ES-I3 (cell line): ENCODE measurements around the gene HSH2D.

Source experiments
- H3K36me3 ChIP-seq: 2 replicates; pipeline ENCODE4 v1.6.1; 2013; ENCODE audit warnings: mild to moderate bottlenecking, low read length, control low read depth, moderate library complexity; ENCODE audit not compliant: insufficient read depth
- H3K4me1 ChIP-seq: 2 replicates; pipeline ENCODE4 v1.6.1; 2013; ENCODE audit warnings: mild to moderate bottlenecking, control low read depth, low read length; ENCODE audit not compliant: insufficient read depth
- H3K9ac ChIP-seq: 2 replicates; pipeline ENCODE4 v1.6.1; 2013; ENCODE audit warnings: low read depth, mild to moderate bottlenecking, low read length, moderate library complexity
- H3K9me3 ChIP-seq: 2 replicates; pipeline ENCODE4 v1.6.1; 2013; ENCODE audit warnings: mild to moderate bottlenecking, low read length, moderate library complexity; ENCODE audit not compliant: control insufficient read depth, insufficient read depth

Gene HSH2D

GRCh38 chr19:16134510-16134909 is 9.0 kb upstream of the HSH2D start:
- Histone ChIP-seq H3K9ac (no peak overlapping the region), H3K9me3 (no peaks in the 10 kb centered on the region), H3K36me3 (peaks cover 12% of the 10 kb centered on the region), H3K4me1 (peaks cover 8% of the 10 kb centered on the region)

DNA sequence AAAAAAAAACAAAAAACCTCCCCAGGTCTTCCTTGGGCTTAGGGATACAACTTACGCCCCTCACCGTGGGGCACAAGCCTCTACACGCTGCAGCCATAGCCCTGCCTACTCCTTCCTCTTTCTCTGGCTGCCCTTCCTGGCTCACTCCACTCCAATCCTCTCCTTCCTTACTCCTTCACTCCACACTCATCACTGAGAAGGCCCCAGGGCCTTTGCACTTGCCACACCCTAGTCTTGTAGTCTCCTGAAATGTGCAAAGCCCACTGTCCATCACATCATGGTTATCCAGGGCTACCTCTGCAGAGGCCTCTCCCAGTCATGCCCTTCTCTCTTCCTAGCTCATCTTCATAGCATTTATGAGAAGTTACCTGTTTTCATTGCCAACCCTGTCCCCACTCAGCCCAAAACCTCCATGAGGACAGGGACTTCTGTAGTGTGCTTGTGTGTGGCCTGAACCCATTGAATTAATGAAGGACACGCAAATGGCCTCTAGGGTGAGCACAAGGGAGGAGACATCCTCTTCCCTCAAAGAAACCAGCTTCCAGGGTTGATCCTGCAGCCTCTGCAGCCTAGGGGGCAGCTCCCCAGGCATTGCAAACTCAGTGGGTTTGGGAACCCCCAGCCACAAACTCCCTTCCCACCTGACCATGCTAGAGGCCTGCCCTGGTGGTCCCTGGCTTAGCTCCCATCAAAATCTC is 7.9 kb upstream of the HSH2D start:
- H3K36me3 ChIP-seq: peaks cover 7% of the 10 kb centered on the region; the same call in 1 of the 2 replicates
- peaks cover 8% of the 10 kb centered on the region for H3K4me1 ChIP-seq
- H3K9ac ChIP-seq: no peak overlapping the region
- H3K9me3 ChIP-seq: no peaks in the 10 kb centered on the region

DNA sequence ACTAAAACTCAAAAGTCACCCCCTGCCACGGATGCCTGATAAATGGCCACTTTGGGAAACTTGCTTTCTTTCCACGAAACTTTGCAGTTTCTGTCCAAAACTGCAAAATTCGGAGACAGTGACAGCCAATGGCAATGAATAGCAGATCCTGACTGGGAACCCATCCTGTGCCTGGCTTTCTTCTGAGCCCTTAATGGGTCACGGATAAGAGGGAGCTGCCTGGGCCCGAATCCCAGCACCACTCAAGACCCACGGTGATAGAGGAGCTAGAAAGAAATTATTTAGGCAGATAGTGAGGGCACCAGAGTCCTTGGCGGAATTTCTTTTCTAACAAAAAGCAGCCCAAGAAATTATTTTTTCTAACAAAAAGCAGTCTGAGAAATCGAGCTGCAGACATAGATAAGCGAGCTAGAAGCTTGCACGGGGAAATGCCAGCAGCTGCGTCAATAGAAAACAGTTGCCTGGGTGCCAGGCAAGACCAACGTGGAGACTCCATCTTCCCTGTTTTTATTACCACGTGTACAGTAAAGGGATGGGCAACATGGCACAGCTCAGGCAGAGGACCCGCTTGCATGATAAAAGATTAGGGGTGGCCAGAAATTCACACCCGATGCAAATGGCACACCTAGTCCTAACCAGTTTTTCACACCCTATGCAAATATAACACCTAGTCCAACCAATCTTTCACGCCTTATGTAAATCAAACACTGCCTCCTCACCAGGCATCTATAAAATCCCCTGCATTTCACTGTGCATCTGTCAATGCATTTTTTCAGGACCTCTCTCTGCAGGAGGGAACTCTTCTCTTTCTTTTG is 7.1 kb upstream of the HSH2D start:
- peaks cover 8% of the 10 kb centered on the region for H3K4me1 ChIP-seq
- H3K9ac ChIP-seq: no peak overlapping the region
- no peaks in the 10 kb centered on the region for H3K9me3 ChIP-seq
- peaks cover 7% of the 10 kb centered on the region; the same call in 1 of the 2 replicates for H3K36me3 ChIP-seq

GRCh38 chr19:16139752-16140151 is 3.7 kb upstream of the HSH2D start:
- Histone ChIP-seq H3K4me1 (peaks cover 10% of the 10 kb centered on the region), H3K9me3 (no peaks in the 10 kb centered on the region), H3K9ac (no peak overlapping the region), H3K36me3 (no peaks in the 10 kb centered on the region)

- Histone ChIP-seq H3K4me1 (peaks cover 10% of the 10 kb centered on the region), H3K9me3 (no peaks in the 10 kb centered on the region), H3K36me3 (no peaks in the 10 kb centered on the region), H3K9ac (no peak overlapping the region)
Measured at GRCh38 chr19:16141043-16141442, 2.4 kb upstream of the HSH2D start.

DNA sequence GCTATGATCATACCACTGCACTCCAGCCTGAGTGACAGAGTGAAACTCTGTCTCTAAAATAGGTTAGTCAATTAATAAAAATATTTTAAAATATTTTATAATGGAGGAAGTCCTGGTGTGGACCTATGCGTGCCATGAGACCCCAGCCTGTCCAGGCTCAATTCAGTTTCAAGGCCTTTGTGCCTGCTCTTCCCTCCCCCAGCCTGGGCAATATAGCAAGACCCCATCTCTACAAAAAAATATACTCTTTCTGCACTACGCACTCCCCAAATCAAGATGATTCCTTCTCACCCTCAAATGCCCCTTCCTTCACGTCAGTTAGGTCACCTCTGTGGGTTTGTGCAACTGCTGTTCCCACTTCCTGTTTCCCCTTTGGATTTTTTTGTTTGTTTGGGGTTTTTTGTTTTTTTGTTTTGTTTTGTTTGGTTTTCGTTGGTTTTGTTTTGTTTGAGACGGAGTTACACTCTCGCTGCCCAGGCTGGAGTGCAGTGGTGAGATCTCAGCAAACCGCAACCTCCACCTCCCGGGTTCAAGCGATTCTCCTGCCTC is 1.4 kb upstream of the HSH2D start:
- no peaks in the 10 kb centered on the region for H3K36me3 ChIP-seq
- H3K9me3 ChIP-seq: no peaks in the 10 kb centered on the region
- no peak overlapping the region for H3K9ac ChIP-seq
- H3K4me1 ChIP-seq: peaks cover 2% of the 10 kb centered on the region; the same call in 1 of the 2 replicates

DNA sequence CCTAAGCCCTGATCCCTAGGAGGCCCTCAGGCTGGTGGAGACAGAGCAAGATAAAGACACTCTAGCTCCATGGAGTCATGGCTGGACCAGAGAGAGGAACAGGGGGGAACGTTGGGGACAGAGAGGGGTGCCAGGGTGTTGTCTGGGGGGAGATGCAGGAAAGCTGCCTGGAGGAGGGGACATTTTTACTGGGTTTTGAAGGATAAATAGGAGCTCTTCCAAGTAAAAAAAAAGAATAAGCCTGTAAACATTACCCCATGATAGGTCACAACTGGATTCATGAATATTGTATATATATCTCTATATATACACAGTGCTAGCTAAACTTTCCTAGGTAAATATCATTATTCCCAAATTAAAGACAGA is 714 bp downstream of the HSH2D start:
- no peak overlapping the region for H3K9ac ChIP-seq
- H3K36me3 ChIP-seq: no peaks in the 10 kb centered on the region
- peaks cover 2% of the 10 kb centered on the region; the same call in 1 of the 2 replicates for H3K4me1 ChIP-seq
- H3K9me3 ChIP-seq: no peaks in the 10 kb centered on the region

GRCh38 chr19:16146112-16146511 is 2.6 kb downstream of the HSH2D start:
- Histone ChIP-seq H3K4me1 (peaks cover 2% of the 10 kb centered on the region; the same call in 1 of the 2 replicates), H3K9ac (no peak overlapping the region)

DNA sequence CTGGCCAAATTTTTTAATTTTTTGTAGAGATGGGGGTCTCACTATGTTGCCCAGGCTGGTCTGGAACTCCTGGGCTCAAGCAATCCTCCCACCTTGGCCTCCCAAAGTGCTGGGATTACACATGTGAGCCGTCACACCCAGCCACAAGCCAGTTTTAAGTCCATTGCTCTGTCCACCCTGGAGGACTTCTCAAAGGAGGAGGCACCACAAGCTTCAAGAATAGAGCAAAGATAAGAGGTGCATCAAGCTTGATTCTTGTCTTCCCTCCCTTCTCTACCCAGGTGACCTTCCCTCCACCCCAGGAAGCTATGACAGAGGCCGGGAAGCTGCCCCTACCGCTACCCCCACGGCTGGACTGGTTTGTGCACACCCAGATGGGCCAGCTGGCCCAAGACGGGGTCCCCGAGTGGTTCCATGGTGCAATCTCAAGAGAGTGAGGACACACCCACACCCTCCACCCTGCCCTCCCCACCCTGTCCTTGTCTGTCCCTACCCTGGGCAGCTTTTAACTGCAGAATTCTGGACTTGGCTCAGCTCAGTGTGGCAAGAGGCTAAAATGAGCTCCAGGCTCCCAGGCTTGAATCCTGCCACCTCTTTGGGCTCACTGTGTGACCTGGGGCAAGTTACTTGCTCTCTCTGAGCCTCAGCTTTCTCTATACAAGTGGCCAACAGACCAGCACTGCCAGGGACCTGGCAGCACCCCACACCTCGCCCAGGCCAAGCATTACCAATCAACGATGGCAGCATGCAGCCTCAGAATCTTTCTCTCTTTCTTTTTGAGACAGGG is 5.2 kb downstream of the HSH2D start:
- Histone ChIP-seq H3K4me1 (no peaks in the 10 kb centered on the region; the same call in 1 of the 2 replicates), H3K36me3 (no peaks in the 10 kb centered on the region), H3K9ac (no peak overlapping the region), H3K9me3 (no peaks in the 10 kb centered on the region)

More at GRCh38 chr19:16146112-16146511, 2.6 kb downstream of the HSH2D start:
- Histone ChIP-seq H3K36me3 (no peaks in the 10 kb centered on the region), H3K9me3 (no peaks in the 10 kb centered on the region)

DNA sequence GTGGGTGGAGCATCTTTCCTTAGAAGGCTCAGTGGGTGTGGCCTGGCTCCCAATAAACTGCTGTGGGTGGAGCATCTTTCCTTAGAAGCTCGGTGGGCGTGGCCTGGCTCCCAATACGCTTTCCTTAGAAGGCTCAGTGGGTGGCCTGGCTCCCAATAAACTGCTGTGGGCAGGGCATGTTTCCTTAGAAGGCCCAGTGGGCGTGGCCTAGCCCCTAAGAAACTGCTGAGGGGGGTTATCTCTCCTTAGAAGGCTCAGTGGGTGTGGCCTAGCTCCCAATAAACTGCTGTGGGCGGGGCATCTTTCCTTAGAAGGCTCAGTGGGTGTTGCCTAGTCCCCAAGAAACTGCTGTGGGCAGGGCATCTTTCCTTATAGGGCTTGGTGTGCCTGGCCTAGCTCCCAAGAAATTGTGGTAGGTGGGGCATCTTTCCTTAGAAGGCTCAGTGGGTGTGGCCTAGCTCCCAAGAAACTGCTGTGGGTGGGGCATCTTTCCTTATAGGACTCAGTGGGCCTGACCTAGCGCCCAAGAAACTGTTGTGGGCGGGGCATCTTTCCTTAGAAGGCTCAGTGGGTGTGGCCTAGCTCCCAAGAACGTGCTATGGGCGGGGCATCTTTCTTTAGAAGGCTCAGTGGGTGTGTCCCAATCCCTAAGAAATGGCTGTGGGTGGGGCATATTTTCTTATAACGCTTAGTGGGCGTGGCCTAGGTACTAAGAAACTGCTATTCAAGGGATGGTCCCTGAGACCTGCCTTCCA is 10.3 kb downstream of the HSH2D start:
- H3K9me3 ChIP-seq: no peaks in the 10 kb centered on the region
- H3K4me1 ChIP-seq: no peaks in the 10 kb centered on the region; the same call in 1 of the 2 replicates
- no peak overlapping the region for H3K9ac ChIP-seq
- no peaks in the 10 kb centered on the region for H3K36me3 ChIP-seq

DNA sequence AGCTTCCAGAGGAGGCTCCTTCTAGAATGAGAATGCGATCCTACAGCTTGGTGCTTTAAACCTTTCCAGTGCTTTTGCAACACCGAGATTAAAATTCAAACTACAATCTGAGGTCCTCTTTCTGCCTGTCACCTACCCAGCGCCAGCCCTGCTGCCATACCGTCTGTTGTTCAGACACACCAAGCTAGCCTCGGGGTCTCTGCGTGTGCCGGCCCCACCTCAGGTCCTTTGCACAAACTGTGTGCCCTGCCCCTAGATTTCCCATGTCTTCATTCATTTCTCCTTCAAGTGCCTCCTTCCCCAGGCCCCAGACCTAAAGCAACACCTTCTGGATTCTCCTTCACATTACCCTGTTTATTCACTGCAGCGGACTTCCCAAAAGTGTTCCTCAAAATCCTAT is 11.1 kb downstream of the HSH2D start:
- Histone ChIP-seq H3K9me3 (no peaks in the 10 kb centered on the region), H3K4me1 (no peaks in the 10 kb centered on the region; the same call in 1 of the 2 replicates), H3K36me3 (no peaks in the 10 kb centered on the region), H3K9ac (no peak overlapping the region)

GRCh38 chr19:16155128-16155527 is 11.6 kb downstream of the HSH2D start:
- Histone ChIP-seq H3K9me3 (no peaks in the 10 kb centered on the region), H3K9ac (no peak overlapping the region), H3K4me1 (no peaks in the 10 kb centered on the region; the same call in 1 of the 2 replicates), H3K36me3 (no peaks in the 10 kb centered on the region)

- no peaks in the 10 kb centered on the region for H3K9me3 ChIP-seq
- H3K4me1 ChIP-seq: no peaks in the 10 kb centered on the region; the same call in 1 of the 2 replicates
- H3K9ac ChIP-seq: no peak overlapping the region
- no peaks in the 10 kb centered on the region for H3K36me3 ChIP-seq
Measured at GRCh38 chr19:16156904-16157303, 13.4 kb downstream of the HSH2D start.
